Thyroid gland (tissue), 4 donors: Measurements from ENCODE around the gene APOA4. TPM values are rescaled to one million over a fixed set of nuclear protein-coding genes. Genes with fewer than 3 reads are reported as not detected.

Experiments used
- DNase-seq, 2 donors: peaks; one replicate each; pipeline ENCODE4 v3.0.0-alpha.2; 2019
- H3K27ac ChIP-seq, 3 donors: fragments of 200-600 bp; sonication (generic); 1 replicate in 2 of 3; 2 replicates in 1 of 3; pipeline ENCODE4 v1.5.1; 2016 to 2019; ENCODE audit warnings: mild to moderate bottlenecking in 1 of 3, moderate library complexity in 1 of 3
- H3K27me3 ChIP-seq: fragments of 200-600 bp; sonication (generic); one replicate; pipeline ENCODE4 v1.5.1; 2019
- H3K36me3 ChIP-seq, 2 donors: fragments of 200-600 bp; sonication (generic); one replicate each; pipeline ENCODE4 v1.5.1; 2016 to 2019
- H3K4me1 ChIP-seq, 2 donors: fragments of 200-600 bp; sonication (generic); one replicate each; pipeline ENCODE4 v1.5.1; 2017 to 2019
- H3K4me3 ChIP-seq, 3 donors: fragments of 200-600 bp; sonication (generic); replicated peaks in 1 of 3; 1 replicate in 2 of 3; 2 replicates in 1 of 3; pipeline ENCODE4 v1.5.1; 2016; ENCODE audit warnings: mild to moderate bottlenecking in 1 of 3
- H3K9me3 ChIP-seq: fragments of 200-600 bp; sonication (generic); one replicate; pipeline ENCODE4 v1.5.1; 2017
- CTCF ChIP-seq, 6 experiments: fragments of 200-600 bp in 3 of 6; fragments of 450-650 bp in 3 of 6; sonication (generic) in 3 of 6; IDR thresholded peaks; one replicate each; pipeline ENCODE4 v1.5.1; 2016 to 2019; ENCODE audit warnings: antibody characterized with exemption in 6 of 6, mild to moderate bottlenecking in 2 of 6, inconsistent platforms in 1 of 6, moderate library complexity in 1 of 6
- POLR2A ChIP-seq, 2 donors: fragments of 450-650 bp; IDR thresholded peaks; one replicate each; pipeline ENCODE4 v1.6.1; 2017; ENCODE audit warnings: antibody characterized with exemption in 2 of 2, mild to moderate bottlenecking in 2 of 2, moderate library complexity in 1 of 2
- WGBS, 2 donors: methylation state at CpG; one replicate each; pipeline ENCODE4 v1.1.5; 2017; 5-methylcytosine and 5-hydroxymethylcytosine counted together
- intact Hi-C: fragments of 100-400 bp; cut with DNase I; formaldehyde crosslinking; loops from one replicate; pipeline ENCODE4 v1.15.1; 2023
- total RNA-seq, 4 donors: library from RNA; depleted of rRNA; stranded (reverse); fragments of >200 nt; gene quantifications; one replicate each; pipeline ENCODE4 v1.2.3, GENCODE V29; 2016

The APOA4 gene
- total RNA-seq, 4 donors from 2014 or later, result not detected

- intact Hi-C loops, result no loop called here
- no peak for DNase-seq
These were observed 46.0 kb downstream of the APOA4 start for GRCh38 chr11:116777056-116777455.

GRCh38 chr11:116776522-116776984, 46.6 kb downstream of the APOA4 start:
- no peak overlapping the region for H3K27ac ChIP-seq
- H3K4me3 ChIP-seq, result no peak overlapping the region
- TF ChIP-seq CTCF (IDR thresholded peaks at IDR 0.05), result no peak
- no peaks in the 10 kb centered on the region for H3K27me3 ChIP-seq
- peaks cover 34 to 39% of the 10 kb centered on the region in 2 donors for H3K36me3 ChIP-seq
- intact Hi-C loops, result no loop called here
- no peak for DNase-seq
- H3K9me3 ChIP-seq, result no peaks in the 10 kb centered on the region
- peaks cover 11 to 13% of the 10 kb centered on the region in 2 donors for H3K4me1 ChIP-seq

More at GRCh38 chr11:116777056-116777455, 46.0 kb downstream of the APOA4 start:
- H3K27me3 ChIP-seq, result no peaks in the 10 kb centered on the region
- H3K27ac ChIP-seq, result no peak overlapping the region
- WGBS, 2 donors, result 91 to 93% methylated on average over 7 of the region's 7 CpGs
- peaks cover 6 to 8% of the 10 kb centered on the region in 2 donors for H3K4me1 ChIP-seq
- H3K36me3 ChIP-seq, result peaks cover 40 to 43% of the 10 kb centered on the region in 2 donors
- TF ChIP-seq CTCF (IDR thresholded peaks at IDR 0.05), result no peak
- no peak for TF ChIP-seq POLR2A (IDR thresholded peaks at IDR 0.05)
- H3K9me3 ChIP-seq, result no peaks in the 10 kb centered on the region
- H3K4me3 ChIP-seq, result no peak overlapping the region

- Histone ChIP-seq H3K9me3 (no peaks in the 10 kb centered on the region), H3K36me3 (peaks cover 29 to 33% of the 10 kb centered on the region in 2 donors), H3K27me3 (no peaks in the 10 kb centered on the region), H3K27ac (no peak overlapping the region), H3K4me1 (peaks cover 17 to 19% of the 10 kb centered on the region in 2 donors), H3K4me3 (no peak overlapping the region)
- DNase-seq, result no peak
- TF ChIP-seq POLR2A (IDR thresholded peaks at IDR 0.05) (no peak), CTCF (IDR thresholded peaks at IDR 0.05) (no peak)
- intact Hi-C loops, result no loop called here
- WGBS, 2 donors, result 86 to 97% methylated on average over 5 of the region's 5 CpGs
These were observed 47.1 kb downstream of the APOA4 start for GRCh38 chr11:116775975-116776374.

GRCh38 chr11:116774661-116775060, 48.4 kb downstream of the APOA4 start:
- intact Hi-C loops, result no loop called here
- WGBS, 2 donors, result 85 to 95% methylated on average over 5 of the region's 5 CpGs
- no peaks in the 10 kb centered on the region for H3K9me3 ChIP-seq
- TF ChIP-seq POLR2A (IDR thresholded peaks at IDR 0.05) (no peak), CTCF (IDR thresholded peaks at IDR 0.05) (no peak)
- DNase-seq, result no peak
- no peak overlapping the region for H3K27ac ChIP-seq
- H3K27me3 ChIP-seq, result no peaks in the 10 kb centered on the region
- H3K4me1 ChIP-seq, result peaks cover 19 to 23% of the 10 kb centered on the region in 2 donors
- H3K4me3 ChIP-seq, result no peak overlapping the region
- peaks cover 20 to 23% of the 10 kb centered on the region in 2 donors for H3K36me3 ChIP-seq

GRCh38 chr11:116773203-116774097, 49.7 kb downstream of the APOA4 start:
- Histone ChIP-seq H3K36me3 (peaks cover 11 to 12% of the 10 kb centered on the region in 2 donors), H3K27ac (peak overlapping the region; percentile 81 to 98 (median 90)), H3K4me1 (peaks cover 19 to 23% of the 10 kb centered on the region in 2 donors), H3K4me3 (peak overlapping the region; percentile 33 to 80 (median 54)), H3K9me3 (no peaks in the 10 kb centered on the region), H3K27me3 (no peaks in the 10 kb centered on the region)
- WGBS, 2 donors, result 10 to 16% methylated on average over 13 to 23 of the region's 25 CpGs
- intact Hi-C loops, result no loop called here
- no peak for DNase-seq
- TF ChIP-seq CTCF (IDR thresholded peaks at IDR 0.05) (no peak), POLR2A (IDR thresholded peaks at IDR 0.05) (no peak)
